HTERT RPE-1 (cell line): ENCODE results near the gene PIK3R4.

Experiments used
- in situ Hi-C: fragments of 300-500 bp; cut with MboI; formaldehyde crosslinking; loops from 4 replicates; pipeline ENCODE4 v1.14.3; 2020; ENCODE audit warnings: low sequenced_read_pairs

Gene PIK3R4

GRCh38 chr3:130645261-130645660 lies 101.4 kb downstream of the PIK3R4 start:
- in situ Hi-C loops = no loop called here

- in situ Hi-C loops = no loop called here
These were observed 101.9 kb downstream of the PIK3R4 start for GRCh38 chr3:130644628-130645253.

- in situ Hi-C loops = no loop called here
These were observed 106.6 kb downstream of the PIK3R4 start for GRCh38 chr3:130640027-130640426.

- in situ Hi-C loops = no loop called here
These were observed 110.0 kb downstream of the PIK3R4 start for GRCh38 chr3:130636480-130637234.

GRCh38 chr3:130635978-130636377 lies 110.7 kb downstream of the PIK3R4 start:
- in situ Hi-C loops = no loop called here

- in situ Hi-C loops = no loop called here
These were observed 111.3 kb downstream of the PIK3R4 start for GRCh38 chr3:130635285-130635684.
